DMS79 (cell line): ENCODE results near the gene CACFD1.

ENCODE experiments used
- DNase-seq: peaks from one replicate; lab custom pipeline; 2025; lab: John Stamatoyannopoulos, UW

CACFD1 gene

DNA sequence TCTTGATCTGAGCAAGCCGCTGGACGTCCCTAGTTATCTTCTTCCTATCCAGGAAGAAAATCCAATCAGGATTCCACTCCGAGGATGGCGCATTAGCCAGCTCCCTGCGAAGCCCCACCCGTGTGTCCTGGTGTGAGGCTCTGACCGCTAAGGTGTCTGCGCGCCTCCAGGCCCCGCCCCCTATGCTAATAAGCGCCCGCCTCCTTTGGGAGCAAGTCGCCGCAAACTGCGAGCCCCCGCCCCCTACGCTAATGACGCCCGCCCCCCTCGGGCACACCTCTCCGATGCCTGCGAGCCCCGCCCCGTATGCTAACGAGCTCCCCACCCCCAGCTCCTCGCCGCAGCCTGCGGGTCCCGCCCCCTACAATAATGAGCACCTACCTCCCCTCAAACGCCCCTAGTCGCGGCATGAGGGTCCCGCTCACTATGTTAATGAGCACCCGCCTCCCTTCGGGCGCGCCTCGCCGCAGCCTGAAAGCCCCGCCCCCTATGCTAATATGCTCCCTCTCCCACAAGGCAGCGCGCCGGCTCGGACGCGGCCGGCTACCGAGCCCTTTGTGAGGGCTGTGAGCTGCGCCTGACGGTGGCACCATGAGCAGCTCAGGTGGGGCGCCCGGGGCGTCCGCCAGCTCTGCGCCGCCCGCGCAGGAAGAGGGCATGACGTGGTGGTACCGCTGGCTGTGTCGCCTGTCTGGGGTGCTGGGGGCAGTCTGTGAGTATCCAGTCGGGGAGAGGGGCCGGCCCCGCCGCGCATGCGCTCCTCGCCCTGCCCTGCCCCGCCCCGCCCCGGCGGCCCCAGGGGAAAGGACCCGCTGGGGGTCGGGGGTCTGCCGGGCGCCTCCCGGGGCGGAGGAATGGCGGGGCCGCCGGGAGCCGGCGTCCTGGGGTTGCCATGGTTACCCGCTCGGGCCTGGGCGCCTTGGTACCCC, at the start of gene CACFD1:
CACFD1 (plus strand) TSS at position 503 of the 929 bp plus-strand sequence; CDS start at position 592, 89 bp downstream.
- peak; percentile 99 for DNase-seq

DNA sequence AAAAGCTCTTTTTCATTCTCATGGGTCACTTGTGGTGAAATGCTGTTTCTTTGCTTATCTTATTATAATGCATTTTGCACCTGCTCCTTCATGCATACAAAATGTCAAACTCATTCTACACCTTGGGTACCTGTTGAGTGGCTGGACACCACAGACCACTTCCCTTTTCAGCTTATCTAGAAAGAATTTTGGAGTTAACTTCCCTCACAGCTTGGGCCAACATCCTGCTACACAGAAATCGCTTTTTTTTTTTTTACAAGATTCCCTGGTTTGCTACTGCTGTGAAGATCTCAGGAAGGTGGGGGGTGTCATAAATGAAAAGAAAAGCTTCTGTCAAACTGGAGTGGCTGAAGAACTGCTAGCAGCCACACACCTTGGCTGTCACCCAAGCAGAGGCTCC, 44.6 kb upstream of the CACFD1 start:
- DNase-seq, result no peak

- peak; percentile 87 for DNase-seq
Measured at GRCh38 chr9:133417541-133418461, 42.0 kb upstream of the CACFD1 start, which contains the start of gene REXO4. TSS of gene REXO4 (minus strand) at chr9:133418010. CDS start at chr9:133417844, 166 bp downstream.

DNA sequence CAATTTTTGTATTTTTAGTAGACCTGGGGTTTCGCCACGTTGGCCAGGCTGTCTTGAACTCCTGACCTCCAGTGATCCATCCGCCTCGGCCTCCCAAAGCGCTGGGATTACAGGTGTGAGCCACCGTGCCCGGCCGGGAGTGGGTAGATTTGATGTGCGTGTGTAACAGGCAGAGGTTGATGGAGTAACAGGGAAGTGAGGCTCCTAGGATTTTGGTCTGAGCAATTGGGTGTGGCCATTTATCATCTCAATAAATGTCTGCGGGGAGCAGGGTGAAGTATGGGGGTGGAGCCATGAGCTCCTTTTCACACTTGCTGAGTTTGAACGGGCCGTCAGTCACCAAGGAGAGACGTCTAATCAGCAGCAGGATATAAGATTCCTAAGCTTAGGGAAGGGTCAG, 40.8 kb upstream of the CACFD1 start:
- DNase-seq, result no peak

GRCh38 chr9:133420392-133420827, 39.4 kb upstream of the CACFD1 start:
- no peak for DNase-seq

DNA sequence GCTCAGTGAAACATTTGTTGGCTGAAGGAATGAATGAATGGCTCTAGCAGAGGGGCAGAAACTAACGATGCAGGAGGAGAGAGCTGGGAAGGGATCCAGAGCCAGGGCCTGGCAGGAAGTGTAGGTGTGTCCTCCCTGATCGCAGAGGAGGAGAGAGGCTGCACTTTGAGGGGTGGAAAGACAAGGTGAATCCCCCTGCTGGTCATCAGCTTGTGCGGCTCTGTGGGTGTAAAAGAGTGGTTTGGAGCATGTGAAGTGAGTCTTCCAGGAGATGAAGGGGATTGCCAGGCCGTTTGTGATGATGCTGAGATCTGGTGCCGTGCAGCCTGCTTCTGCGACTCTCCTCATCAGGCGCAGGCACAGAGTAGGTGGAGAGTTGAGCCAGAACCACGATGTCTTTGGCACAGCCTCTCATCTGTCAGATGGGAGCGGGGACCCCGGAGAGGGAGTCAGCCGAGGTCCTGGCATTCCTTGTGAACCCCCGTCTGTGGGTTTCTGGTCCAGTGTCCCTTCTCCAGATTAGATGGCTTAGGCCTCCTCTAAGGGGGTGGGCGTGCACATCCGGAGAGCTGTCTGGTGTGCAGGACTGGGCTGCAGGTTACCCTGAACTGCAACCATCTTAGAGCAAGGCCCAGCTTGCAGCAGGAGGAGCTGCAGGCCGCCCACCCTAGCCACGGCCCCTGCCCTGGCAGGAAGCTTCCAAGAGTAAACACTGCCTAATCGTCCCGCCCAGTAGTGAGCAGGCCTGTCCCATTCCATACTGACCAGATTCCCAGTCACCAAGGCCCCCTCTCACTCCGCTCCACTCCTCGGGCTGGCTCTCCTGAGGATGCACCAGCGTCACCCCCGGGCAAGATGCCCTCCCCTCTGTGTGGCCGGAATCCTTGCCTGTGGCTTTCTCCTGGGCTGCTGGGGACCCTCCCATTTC, 37.9 kb upstream of the CACFD1 start, which contains the start of gene ADAMTS13:
ADAMTS13 (plus strand) TSS at position 753 of the 928 bp plus-strand sequence; CDS start at position 830, 77 bp downstream.
- DNase-seq, result no peak

DNA sequence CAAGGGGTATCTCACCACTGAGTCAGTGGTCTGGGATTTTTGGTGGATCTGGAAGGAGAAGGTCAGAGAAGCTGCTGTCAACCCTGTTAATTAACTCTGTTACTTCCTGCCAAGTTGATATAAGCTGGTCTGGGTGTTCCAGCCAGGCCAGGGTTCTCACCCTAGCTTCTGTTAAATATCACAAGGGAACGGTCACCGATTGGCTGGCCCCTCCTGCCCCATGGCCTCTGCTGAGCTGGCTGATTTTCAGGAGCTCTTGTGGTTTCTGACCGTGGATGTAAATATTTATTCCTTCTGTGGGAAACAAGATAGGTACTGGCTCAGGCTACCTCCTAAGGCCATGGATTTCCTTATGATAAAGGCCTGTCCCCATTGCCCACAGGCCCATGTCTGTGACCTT, 36.6 kb upstream of the CACFD1 start:
- no peak for DNase-seq

GRCh38 chr9:133424187-133424586, 35.6 kb upstream of the CACFD1 start:
- no peak for DNase-seq

- DNase-seq, result no peak
Measured at GRCh38 chr9:133425049-133425632, 34.6 kb upstream of the CACFD1 start.

- no peak for DNase-seq
Measured at GRCh38 chr9:133426011-133426410, 33.8 kb upstream of the CACFD1 start.

DNA sequence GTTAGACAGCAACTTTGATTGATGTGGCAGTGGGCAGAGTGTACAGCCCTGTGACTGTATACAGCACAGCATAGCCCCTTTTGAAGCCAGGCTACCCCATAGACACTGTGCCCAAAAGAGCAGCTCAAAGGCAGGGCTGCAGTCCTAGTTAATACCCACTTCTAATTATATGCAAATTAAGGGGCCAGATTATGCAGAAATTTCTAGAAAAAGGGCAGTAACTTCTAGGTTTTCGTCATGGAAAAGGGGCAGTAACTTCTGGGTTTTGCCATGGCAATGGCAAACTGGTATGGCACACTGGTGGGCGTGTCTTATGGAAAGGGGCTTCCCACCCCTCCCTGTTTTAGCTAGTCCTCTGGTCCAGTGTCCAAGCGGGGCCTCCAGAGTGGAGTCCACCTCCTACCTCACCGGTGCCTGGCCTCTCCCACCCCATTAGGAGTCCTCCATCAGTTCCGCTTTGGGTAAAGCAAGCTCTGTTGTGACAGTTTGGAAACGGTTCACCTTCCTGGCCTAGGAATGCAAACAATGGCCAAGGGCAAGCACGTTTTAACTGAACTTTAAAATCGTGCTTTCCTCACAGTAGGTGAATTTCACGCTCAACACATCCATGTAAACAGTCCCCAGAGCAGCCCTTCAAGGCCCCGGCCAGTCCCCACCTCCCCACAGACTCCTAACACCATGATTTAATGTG, 32.0 kb upstream of the CACFD1 start:
- no peak for DNase-seq

- peak; percentile 3 for DNase-seq
Measured at GRCh38 chr9:133428617-133429101, 31.1 kb upstream of the CACFD1 start.

DNA sequence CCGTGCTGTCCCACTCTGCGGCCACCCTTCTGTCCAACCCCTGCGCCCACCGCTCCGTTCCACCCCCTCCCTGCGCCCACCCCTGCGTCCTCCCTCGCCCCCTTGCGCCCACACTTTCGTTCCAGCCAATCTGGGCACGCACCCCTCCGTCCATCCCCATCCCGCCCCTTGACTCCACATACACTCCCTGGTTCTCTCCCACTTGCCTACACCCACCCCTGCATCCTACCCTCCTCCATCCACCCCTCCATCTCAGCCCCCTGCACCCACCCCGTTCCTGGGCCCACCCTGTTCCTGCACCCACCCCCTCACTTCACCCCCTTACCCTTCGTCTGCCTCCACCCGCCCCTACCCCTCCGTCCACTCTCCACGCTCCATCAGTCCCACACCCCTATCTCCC, 30.6 kb upstream of the CACFD1 start:
- DNase-seq, result no peak

- DNase-seq, result no peak
Measured at GRCh38 chr9:133429641-133430161, 30.1 kb upstream of the CACFD1 start.

DNA sequence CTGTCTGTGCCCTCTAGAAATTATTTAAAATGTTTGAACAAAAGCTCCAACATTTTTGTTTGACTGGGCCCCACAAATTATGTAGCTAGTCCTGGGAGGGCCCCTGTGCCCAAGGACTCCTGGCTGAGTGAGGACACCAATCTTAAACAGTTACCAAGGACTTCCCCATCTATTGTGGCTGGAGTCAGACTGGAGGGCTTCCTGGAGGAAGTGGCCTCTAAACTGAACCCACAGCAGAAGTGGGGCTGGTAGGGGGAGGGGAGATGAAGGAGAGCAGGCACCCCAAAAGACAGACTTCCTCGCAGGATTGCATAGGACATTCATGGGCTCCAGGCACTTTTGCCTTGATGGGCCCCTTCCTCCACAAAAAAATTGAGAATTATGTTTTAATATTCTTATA, 29.5 kb upstream of the CACFD1 start:
- DNase-seq, result no peak

GRCh38 chr9:133433351-133433843, 26.4 kb upstream of the CACFD1 start:
- DNase-seq, result no peak

DNA sequence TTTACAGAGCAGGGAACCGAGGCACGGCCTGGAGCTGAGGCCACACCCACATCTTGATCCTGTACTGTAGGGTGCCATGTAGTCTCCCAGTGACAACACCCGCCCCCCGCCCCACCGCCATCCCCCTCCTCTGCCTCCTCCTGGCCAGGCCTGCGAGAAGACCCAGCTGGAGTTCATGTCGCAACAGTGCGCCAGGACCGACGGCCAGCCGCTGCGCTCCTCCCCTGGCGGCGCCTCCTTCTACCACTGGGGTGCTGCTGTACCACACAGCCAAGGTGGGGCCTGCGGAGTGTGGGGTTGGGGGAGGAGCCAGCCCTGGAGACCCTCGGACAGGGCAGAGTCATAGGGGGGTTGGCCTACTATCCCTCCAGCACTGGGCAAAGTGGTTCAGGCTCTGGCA, 23.1 kb upstream of the CACFD1 start:
- no peak for DNase-seq

- no peak for DNase-seq
Measured at GRCh38 chr9:133437753-133438531, 21.8 kb upstream of the CACFD1 start.

DNA sequence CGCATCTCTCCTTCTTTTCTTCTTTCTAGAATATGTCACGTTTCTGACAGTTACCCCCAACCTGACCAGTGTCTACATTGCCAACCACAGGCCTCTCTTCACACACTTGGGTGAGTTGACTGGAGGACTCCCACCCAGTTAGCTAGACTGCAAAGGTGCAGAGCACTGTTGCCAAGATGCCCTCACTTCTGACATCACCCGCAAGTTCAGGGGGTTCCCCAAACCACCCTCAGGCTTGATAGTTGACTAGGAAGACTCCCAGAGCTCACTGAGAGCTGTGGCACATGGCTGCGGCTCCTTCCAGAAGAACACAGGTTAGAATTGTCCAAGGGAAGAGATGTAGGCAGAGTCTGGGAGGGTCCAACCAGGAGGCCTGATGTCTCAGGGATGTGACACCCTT, 20.4 kb upstream of the CACFD1 start:
- no peak for DNase-seq
